Measurements from ENCODE around the gene PAFAH2. TPM values are rescaled to one million over a fixed set of nuclear protein-coding genes. Genes with fewer than 3 reads are reported as not detected.
A peak's percentile ranks its signal among the peaks of the same experiment; 100 is the strongest.

Gene PAFAH2
- total RNA-seq, 1 donor, result 9.8 TPM

DNA sequence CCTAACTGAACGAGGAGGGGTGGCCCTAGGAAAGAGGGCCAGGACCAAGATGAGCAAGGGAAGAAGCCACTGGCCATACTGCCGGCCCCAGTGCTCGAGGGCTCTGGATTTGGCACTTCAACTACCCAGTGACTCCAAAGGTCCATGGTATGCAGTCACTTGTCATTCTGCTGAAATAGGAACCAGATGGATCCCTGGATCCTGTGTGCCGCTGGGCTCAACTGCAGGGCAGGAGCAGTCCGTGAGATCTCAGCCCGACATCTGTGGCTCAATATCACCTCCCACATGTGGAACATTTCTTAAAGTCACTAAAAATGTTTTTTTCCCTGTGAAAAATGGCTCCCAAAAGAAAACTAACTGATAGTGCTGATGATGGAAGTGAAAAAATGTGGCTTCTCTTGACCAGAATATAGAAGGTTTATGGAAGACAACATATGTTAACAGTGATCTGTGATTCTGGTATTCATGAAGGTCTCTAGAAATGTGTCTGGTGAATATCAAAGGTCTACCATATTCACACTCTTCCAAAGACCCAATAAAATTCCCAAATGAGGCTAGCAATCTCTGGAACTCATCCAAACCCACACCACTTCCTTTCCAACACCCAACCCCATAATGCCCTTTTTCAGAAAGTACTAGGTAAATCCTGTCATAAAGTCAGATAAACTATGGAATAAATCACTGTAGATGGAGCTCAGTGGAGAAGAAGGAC, 24.1 kb downstream of the PAFAH2 start:
- H3K4me3 ChIP-seq (ENCODE audit: low read depth, low read length), result no peak overlapping the region
- peak; percentile 27 for DNase-seq (ENCODE audit: low read depth)
- TF ChIP-seq, protein P1, sequence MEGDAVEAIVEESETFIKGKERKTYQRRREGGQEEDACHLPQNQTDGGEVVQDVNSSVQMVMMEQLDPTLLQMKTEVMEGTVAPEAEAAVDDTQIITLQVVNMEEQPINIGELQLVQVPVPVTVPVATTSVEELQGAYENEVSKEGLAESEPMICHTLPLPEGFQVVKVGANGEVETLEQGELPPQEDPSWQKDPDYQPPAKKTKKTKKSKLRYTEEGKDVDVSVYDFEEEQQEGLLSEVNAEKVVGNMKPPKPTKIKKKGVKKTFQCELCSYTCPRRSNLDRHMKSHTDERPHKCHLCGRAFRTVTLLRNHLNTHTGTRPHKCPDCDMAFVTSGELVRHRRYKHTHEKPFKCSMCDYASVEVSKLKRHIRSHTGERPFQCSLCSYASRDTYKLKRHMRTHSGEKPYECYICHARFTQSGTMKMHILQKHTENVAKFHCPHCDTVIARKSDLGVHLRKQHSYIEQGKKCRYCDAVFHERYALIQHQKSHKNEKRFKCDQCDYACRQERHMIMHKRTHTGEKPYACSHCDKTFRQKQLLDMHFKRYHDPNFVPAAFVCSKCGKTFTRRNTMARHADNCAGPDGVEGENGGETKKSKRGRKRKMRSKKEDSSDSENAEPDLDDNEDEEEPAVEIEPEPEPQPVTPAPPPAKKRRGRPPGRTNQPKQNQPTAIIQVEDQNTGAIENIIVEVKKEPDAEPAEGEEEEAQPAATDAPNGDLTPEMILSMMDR (IDR thresholded peaks at IDR 0.05; ENCODE audit: insufficient read depth, low read length), result no peak

DNA sequence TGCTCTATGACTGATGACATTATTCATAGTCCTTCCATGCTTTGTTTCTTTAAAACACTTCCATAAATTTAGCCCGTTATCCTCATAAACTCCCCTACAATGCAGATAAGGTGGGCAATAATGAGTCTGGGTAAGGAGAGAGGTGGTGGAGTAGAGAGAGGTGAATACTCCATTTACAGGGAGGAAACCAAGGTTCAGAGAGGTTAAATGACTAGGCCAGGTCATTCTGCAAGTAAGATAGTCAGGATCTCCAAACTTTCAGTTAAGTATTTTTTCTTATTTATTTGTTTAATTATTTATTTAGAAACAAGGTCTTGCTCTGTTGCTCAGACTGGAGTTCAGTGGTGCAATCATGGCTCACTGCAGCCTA, 26.1 kb downstream of the PAFAH2 start:
- DNase-seq (ENCODE audit: low read depth), result no peak
- TF ChIP-seq, protein P1 (IDR thresholded peaks at IDR 0.05; ENCODE audit: insufficient read depth, low read length), result no peak
- H3K4me3 ChIP-seq (ENCODE audit: low read depth, low read length), result no peak overlapping the region

DNA sequence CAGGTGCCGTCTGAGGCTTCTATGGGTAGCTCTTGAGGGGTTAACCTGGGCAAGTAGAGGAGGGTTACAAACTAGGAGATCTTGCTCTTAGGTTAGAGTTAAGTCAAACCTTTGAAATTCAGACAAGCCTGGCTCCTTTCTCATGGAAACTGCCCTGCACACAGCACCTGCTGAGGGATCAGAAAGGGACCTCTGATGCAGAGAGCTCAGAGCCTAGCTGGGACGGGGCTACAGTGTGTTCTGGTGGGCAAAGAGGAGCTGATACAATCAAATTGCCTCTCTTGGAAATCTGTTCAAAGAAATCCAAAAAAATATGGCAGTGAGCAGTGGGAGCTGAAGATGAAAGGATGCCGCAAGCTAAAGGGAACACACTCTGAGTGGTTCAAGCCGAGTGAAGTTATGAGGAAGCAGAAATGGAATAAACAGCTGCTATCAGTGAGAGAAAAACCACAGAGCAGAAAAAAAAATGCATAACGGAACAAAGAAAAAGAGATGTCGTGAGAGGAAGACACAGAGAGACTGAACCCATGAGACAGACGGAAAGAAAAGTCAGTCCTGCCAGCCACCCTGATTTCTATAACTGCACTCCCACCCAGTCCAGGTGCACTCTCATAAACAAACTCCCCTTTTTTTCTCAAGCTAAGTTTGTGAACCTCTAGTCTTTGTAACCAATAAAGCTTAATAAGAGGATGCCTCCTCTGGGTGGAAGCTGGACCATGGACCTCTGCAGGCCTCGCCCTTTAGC, 26.6 kb downstream of the PAFAH2 start:
- TF ChIP-seq, protein P1 (IDR thresholded peaks at IDR 0.05; ENCODE audit: insufficient read depth, low read length), result no peak
- no peak overlapping the region for H3K4me3 ChIP-seq (ENCODE audit: low read depth, low read length)
- no peak for DNase-seq (ENCODE audit: low read depth)

DNA sequence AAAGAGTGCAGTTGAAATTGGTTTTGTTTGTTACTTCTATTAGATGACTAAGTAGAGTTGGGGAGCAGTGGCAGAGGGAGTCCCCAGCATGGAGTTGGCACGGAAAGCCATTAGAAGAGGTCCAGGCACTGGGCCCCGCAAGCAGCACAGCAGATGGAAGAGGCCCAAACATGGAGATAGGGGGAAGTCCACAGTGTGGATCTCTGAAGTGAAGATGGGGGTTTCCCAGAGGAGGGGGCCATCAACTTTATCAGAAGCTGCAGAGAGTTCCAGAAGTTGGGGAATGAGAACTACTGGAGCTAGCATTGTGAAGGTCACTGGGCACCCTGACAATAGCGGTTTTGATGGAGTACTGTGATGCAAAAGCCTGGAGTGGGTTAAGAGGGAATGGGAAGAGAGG, 30.6 kb downstream of the PAFAH2 start:
- TF ChIP-seq, protein P1 (IDR thresholded peaks at IDR 0.05; ENCODE audit: insufficient read depth, low read length), result no peak
- no peak for DNase-seq (ENCODE audit: low read depth)

DNA sequence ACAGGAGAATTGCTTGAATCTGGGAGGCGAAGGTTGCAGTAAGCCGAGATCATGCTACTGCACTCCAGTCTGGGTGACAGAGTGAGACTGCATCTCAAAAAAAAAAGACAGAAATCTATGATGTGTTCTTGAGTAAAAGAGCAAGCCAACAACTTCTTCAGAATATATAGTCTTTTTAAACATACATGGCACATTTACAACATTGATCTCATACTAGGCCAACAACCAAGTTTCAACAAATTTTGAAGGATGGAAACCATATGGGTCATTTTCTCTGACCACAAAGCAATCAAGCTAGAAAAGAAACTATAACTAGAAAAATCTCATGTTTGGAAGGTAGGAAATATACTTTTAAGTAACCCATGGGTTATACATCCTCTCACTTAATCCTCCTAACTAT, 38.3 kb downstream of the PAFAH2 start:
- DNase-seq (ENCODE audit: low read depth), result peak; percentile 10
- H3K4me3 ChIP-seq (ENCODE audit: low read depth, low read length), result no peak overlapping the region
- TF ChIP-seq, protein P1 (IDR thresholded peaks at IDR 0.05; ENCODE audit: insufficient read depth, low read length), result no peak

More for the DNA sequence above, 30.6 kb downstream of the PAFAH2 start:
- no peak overlapping the region for H3K4me3 ChIP-seq (ENCODE audit: low read depth, low read length)

DNA sequence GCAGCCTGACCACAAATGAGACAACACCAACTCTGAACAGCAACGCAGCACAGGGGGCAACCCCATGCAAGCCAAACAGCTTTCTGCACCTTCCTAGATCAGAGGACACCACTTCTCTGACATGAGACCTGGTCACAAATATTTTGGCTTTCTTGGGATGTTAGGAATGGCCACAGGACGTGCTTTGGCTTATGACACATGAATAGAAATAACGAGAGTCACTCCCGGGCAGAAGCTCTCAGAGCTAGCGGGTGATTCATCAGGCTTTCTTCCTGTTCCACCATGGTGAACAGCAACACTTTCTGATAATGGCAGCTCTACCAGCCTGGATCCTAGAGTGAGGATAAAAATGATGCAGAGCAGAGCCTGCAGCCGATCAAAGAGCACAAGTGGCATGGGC, 39.4 kb downstream of the PAFAH2 start:
- TF ChIP-seq, protein P1 (IDR thresholded peaks at IDR 0.05; ENCODE audit: insufficient read depth, low read length), result no peak
- DNase-seq (ENCODE audit: low read depth), result peak; percentile 37
- no peak overlapping the region for H3K4me3 ChIP-seq (ENCODE audit: low read depth, low read length)

Measured in fibroblast of the aortic adventitia (primary cell).